Measurements from ENCODE around the gene GPR55. TPM values are rescaled to one million over a fixed set of nuclear protein-coding genes. Genes with fewer than 3 reads are reported as not detected.

The GPR55 gene
- total and polyA plus RNA-seq, 5 donors: 0.18 to 0.20 TPM; not detected in 3

GRCh38 chr2:230861552-230862255 lies 63.3 kb downstream of the GPR55 start:
- ATAC-seq: no peak
- 30% methylated on average over 13 of the region's 13 CpGs for WGBS

More at GRCh38 chr2:230861552-230862255, 63.3 kb downstream of the GPR55 start:
- Histone ChIP-seq H3K27ac (ENCODE audit: low read length) (no peak overlapping the region), H3K9me3 (ENCODE audit: control insufficient read depth, low read length) (no peaks in the 10 kb centered on the region), H3K4me3 (ENCODE audit: low read length) (no peak overlapping the region), H3K27me3 (ENCODE audit: control insufficient read depth, insufficient read depth) (no peaks in the 10 kb centered on the region), H3K4me1 (ENCODE audit: control insufficient read depth, insufficient read depth, low read length) (no peaks in the 10 kb centered on the region)
- DNase-seq: no peak
- intact Hi-C loops (cut with DNase I): no loop called here

Other genes starting within 250 kb of the GPR55 start
- gene CAB39, start 212.4 kb downstream of the GPR55 start, total RNA-seq: 10 to 100 TPM; 83.6 to 100.0 (median 89.6) TPM
- gene CAB39, start 212.4 kb downstream of the GPR55 start, polyA plus RNA-seq: 47.2 TPM
- 10 to 100 TPM; 40.5 to 67.0 (median 57.7) TPM for gene ITM2C, start 60.3 kb downstream of the GPR55 start, total RNA-seq
- gene ITM2C, start 60.3 kb downstream of the GPR55 start, polyA plus RNA-seq: 73.1 TPM
- not detected for gene SPATA3, start 70.9 kb upstream of the GPR55 start, total RNA-seq
- not detected for gene SPATA3, start 70.9 kb upstream of the GPR55 start, polyA plus RNA-seq
- gene C2orf72, start 112.3 kb upstream of the GPR55 start, total RNA-seq: under 1 TPM in 3 of 4 donors, not detected in 1; 0.18 to 0.43 (median 0.42) TPM
- 0.27 TPM for gene C2orf72, start 112.3 kb upstream of the GPR55 start, polyA plus RNA-seq
- 10 to 100 TPM; 77.4 to 88.6 (median 83.2) TPM for gene PSMD1, start 131.6 kb upstream of the GPR55 start, total RNA-seq
- gene PSMD1, start 131.6 kb upstream of the GPR55 start, polyA plus RNA-seq: 35.6 TPM
- gene HTR2B, start 199.8 kb upstream of the GPR55 start, total RNA-seq: 10 to 100 TPM in 1 of 4 donors, 1 to 10 TPM in 3; 4.3 to 11.9 (median 8.0) TPM
- 2.3 TPM for gene HTR2B, start 199.8 kb upstream of the GPR55 start, polyA plus RNA-seq

Measured in right cardiac atrium (tissue), 5 donors.